ENCODE data around the gene CAMTA1. TPM values are rescaled to one million over a fixed set of nuclear protein-coding genes. Genes with fewer than 3 reads are reported as not detected.
A peak's percentile ranks its signal among the peaks of the same experiment; 100 is the strongest.

CAMTA1 gene
- polyA plus RNA-seq, 2 donors: 61.1 to 75.0 TPM

- H3K9me3 ChIP-seq (ENCODE audit: control insufficient read depth in 2 of 2, insufficient read depth in 1 of 2, low read depth in 1 of 2, low read length in 1 of 2): no peaks in the 10 kb centered on the region
- peaks cover 0 to 2% of the 10 kb centered on the region in 2 donors for H3K4me1 ChIP-seq (ENCODE audit: control insufficient read depth in 2 of 2, insufficient read depth in 2 of 2, low read length in 1 of 2)
- H3K27me3 ChIP-seq (ENCODE audit: control insufficient read depth in 1 of 2, insufficient read depth in 2 of 2, low read length in 2 of 2): no peaks in the 10 kb centered on the region
- WGBS, 2 donors: 82 to 88% methylated on average over 8 of the region's 8 CpGs
- H3K4me3 ChIP-seq (ENCODE audit: low read depth in 1 of 2, low read length in 2 of 2): no peak overlapping the region
- H3K36me3 ChIP-seq (ENCODE audit: control insufficient read depth in 2 of 2, insufficient read depth in 2 of 2, low read length in 1 of 2): no peaks in the 10 kb centered on the region
- H3K27ac ChIP-seq (ENCODE audit: low read depth in 2 of 2, low read length in 1 of 2): no peak overlapping the region
These were observed 476.2 kb downstream of the CAMTA1 start for GRCh38 chr1:7261490-7261889.

DNA sequence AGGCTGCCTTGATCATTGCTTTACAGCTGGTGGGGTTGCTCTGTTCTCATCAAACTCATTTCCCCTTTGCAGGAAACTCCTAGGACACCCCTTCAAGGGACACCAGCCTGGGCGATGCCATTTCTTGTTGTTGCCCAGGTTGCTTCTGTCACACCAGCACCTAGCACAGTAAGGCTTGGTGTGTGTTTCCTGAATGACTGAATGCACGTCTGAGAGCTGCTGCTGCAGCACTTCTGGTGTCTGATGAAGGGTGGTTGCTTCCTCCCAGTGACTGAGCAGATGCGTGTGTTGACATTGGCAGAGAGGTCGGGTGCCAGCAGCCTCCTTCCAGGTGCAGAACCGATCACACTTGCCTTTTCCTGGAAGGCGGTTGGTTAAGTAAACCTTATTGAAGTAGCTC, 477.4 kb downstream of the CAMTA1 start:
- H3K4me3 ChIP-seq (ENCODE audit: low read depth in 1 of 2, low read length in 2 of 2): no peak overlapping the region
- H3K9me3 ChIP-seq (ENCODE audit: control insufficient read depth in 2 of 2, insufficient read depth in 1 of 2, low read depth in 1 of 2, low read length in 1 of 2): no peaks in the 10 kb centered on the region
- H3K27me3 ChIP-seq (ENCODE audit: control insufficient read depth in 1 of 2, insufficient read depth in 2 of 2, low read length in 2 of 2): no peaks in the 10 kb centered on the region
- 31 to 35% methylated on average over 6 of the region's 6 CpGs for WGBS, 2 donors
- no peaks in the 10 kb centered on the region for H3K36me3 ChIP-seq (ENCODE audit: control insufficient read depth in 2 of 2, insufficient read depth in 2 of 2, low read length in 1 of 2)
- no peak overlapping the region for H3K27ac ChIP-seq (ENCODE audit: low read depth in 2 of 2, low read length in 1 of 2)
- H3K4me1 ChIP-seq (ENCODE audit: control insufficient read depth in 2 of 2, insufficient read depth in 2 of 2, low read length in 1 of 2): peaks cover 0 to 2% of the 10 kb centered on the region in 2 donors

- Histone ChIP-seq H3K9me3 (ENCODE audit: control insufficient read depth in 2 of 2, insufficient read depth in 1 of 2, low read depth in 1 of 2, low read length in 1 of 2) (no peaks in the 10 kb centered on the region), H3K4me3 (ENCODE audit: low read depth in 1 of 2, low read length in 2 of 2) (no peak overlapping the region), H3K27ac (ENCODE audit: low read depth in 2 of 2, low read length in 1 of 2) (no peak overlapping the region), H3K4me1 (ENCODE audit: control insufficient read depth in 2 of 2, insufficient read depth in 2 of 2, low read length in 1 of 2) (peaks cover 0 to 2% of the 10 kb centered on the region in 2 donors), H3K36me3 (ENCODE audit: control insufficient read depth in 2 of 2, insufficient read depth in 2 of 2, low read length in 1 of 2) (no peaks in the 10 kb centered on the region), H3K27me3 (ENCODE audit: control insufficient read depth in 1 of 2, insufficient read depth in 2 of 2, low read length in 2 of 2) (no peaks in the 10 kb centered on the region)
- WGBS, 2 donors: 37 to 41% methylated on average over 13 of the region's 13 CpGs
These were observed 478.0 kb downstream of the CAMTA1 start for GRCh38 chr1:7263021-7263960.

GRCh38 chr1:7264101-7264500, 478.8 kb downstream of the CAMTA1 start:
- Histone ChIP-seq H3K27ac (ENCODE audit: low read depth in 2 of 2, low read length in 1 of 2) (no peak overlapping the region), H3K4me1 (ENCODE audit: control insufficient read depth in 2 of 2, insufficient read depth in 2 of 2, low read length in 1 of 2) (peaks cover 0 to 2% of the 10 kb centered on the region in 2 donors), H3K4me3 (ENCODE audit: low read depth in 1 of 2, low read length in 2 of 2) (no peak overlapping the region), H3K27me3 (ENCODE audit: control insufficient read depth in 1 of 2, insufficient read depth in 2 of 2, low read length in 2 of 2) (no peaks in the 10 kb centered on the region), H3K9me3 (ENCODE audit: control insufficient read depth in 2 of 2, insufficient read depth in 1 of 2, low read depth in 1 of 2, low read length in 1 of 2) (peaks cover 0 to 3% of the 10 kb centered on the region in 2 donors), H3K36me3 (ENCODE audit: control insufficient read depth in 2 of 2, insufficient read depth in 2 of 2, low read length in 1 of 2) (no peaks in the 10 kb centered on the region)
- WGBS, 2 donors: 61 to 65% methylated on average over 4 of the region's 4 CpGs

DNA sequence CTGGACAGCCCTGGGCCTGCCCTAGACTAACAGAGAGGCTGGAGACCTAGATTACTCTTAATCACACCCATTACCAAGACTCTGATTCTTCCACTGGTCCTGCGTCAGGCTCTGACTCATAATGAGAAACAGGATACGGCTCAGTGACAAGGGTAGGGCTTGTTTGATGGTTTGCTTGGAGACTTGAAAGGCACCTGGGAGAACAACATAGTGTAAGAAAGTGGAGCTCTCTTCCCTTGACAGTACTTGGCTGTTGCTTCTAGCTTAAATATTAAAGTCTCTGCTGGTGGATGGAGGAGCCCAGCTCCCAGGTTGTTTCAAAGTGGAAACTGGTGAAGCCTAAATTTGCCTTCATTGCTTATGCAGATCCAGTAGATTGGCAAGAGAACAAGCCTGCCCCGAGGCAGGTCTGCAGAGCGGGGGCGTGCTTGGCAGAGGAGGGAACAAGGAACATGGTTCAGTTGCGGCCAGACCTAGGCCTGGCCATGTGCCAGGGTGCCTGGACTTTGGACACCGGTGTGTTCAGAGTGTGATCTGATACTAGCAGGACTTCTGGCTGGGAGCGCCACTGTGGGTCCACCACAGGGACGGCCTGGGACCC, 480.6 kb downstream of the CAMTA1 start:
- Histone ChIP-seq H3K27me3 (ENCODE audit: control insufficient read depth in 1 of 2, insufficient read depth in 2 of 2, low read length in 2 of 2) (no peaks in the 10 kb centered on the region), H3K4me1 (ENCODE audit: control insufficient read depth in 2 of 2, insufficient read depth in 2 of 2, low read length in 1 of 2) (peaks cover 0 to 2% of the 10 kb centered on the region in 2 donors), H3K27ac (ENCODE audit: low read depth in 2 of 2, low read length in 1 of 2) (peak overlapping the region in 1 of 2 donors; percentile 4), H3K36me3 (ENCODE audit: control insufficient read depth in 2 of 2, insufficient read depth in 2 of 2, low read length in 1 of 2) (no peaks in the 10 kb centered on the region), H3K4me3 (ENCODE audit: low read depth in 1 of 2, low read length in 2 of 2) (no peak overlapping the region), H3K9me3 (ENCODE audit: control insufficient read depth in 2 of 2, insufficient read depth in 1 of 2, low read depth in 1 of 2, low read length in 1 of 2) (peaks cover 0 to 3% of the 10 kb centered on the region in 2 donors)
- WGBS, 2 donors: 46 to 48% methylated on average over 9 of the region's 9 CpGs

DNA sequence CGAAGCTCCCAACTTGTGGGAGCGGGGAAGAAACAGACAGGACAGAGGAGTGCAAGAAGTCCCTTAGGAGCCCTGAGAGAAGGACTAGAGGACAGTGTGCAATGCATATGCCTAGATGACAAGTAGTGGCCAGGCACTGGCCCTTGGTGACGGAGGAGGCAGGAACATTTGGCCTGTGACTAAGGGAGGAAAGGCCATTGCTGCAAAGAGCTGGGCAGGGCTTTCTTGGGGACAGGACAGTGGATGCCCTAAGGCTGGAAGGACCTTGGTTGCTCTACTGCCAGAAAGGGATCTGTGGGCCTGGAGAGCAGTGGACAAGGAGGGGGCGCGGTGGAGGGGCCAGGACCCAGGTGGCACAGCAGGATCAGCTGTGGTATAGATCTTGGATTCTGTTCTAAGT, 481.3 kb downstream of the CAMTA1 start:
- peaks cover 0 to 3% of the 10 kb centered on the region in 2 donors for H3K9me3 ChIP-seq (ENCODE audit: control insufficient read depth in 2 of 2, insufficient read depth in 1 of 2, low read depth in 1 of 2, low read length in 1 of 2)
- no peaks in the 10 kb centered on the region for H3K36me3 ChIP-seq (ENCODE audit: control insufficient read depth in 2 of 2, insufficient read depth in 2 of 2, low read length in 1 of 2)
- H3K27me3 ChIP-seq (ENCODE audit: control insufficient read depth in 1 of 2, insufficient read depth in 2 of 2, low read length in 2 of 2): no peaks in the 10 kb centered on the region
- WGBS, 2 donors: 55 to 69% methylated on average over 5 of the region's 5 CpGs
- peaks cover 0 to 2% of the 10 kb centered on the region in 2 donors for H3K4me1 ChIP-seq (ENCODE audit: control insufficient read depth in 2 of 2, insufficient read depth in 2 of 2, low read length in 1 of 2)
- H3K27ac ChIP-seq (ENCODE audit: low read depth in 2 of 2, low read length in 1 of 2): no peak overlapping the region
- no peak overlapping the region for H3K4me3 ChIP-seq (ENCODE audit: low read depth in 1 of 2, low read length in 2 of 2)

GRCh38 chr1:7267493-7267892, 482.2 kb downstream of the CAMTA1 start:
- peaks cover 0 to 2% of the 10 kb centered on the region in 2 donors for H3K4me1 ChIP-seq (ENCODE audit: control insufficient read depth in 2 of 2, insufficient read depth in 2 of 2, low read length in 1 of 2)
- no peak overlapping the region for H3K27ac ChIP-seq (ENCODE audit: low read depth in 2 of 2, low read length in 1 of 2)
- H3K4me3 ChIP-seq (ENCODE audit: low read depth in 1 of 2, low read length in 2 of 2): no peak overlapping the region
- H3K36me3 ChIP-seq (ENCODE audit: control insufficient read depth in 2 of 2, insufficient read depth in 2 of 2, low read length in 1 of 2): no peaks in the 10 kb centered on the region
- peaks cover 0 to 3% of the 10 kb centered on the region in 2 donors for H3K9me3 ChIP-seq (ENCODE audit: control insufficient read depth in 2 of 2, insufficient read depth in 1 of 2, low read depth in 1 of 2, low read length in 1 of 2)
- H3K27me3 ChIP-seq (ENCODE audit: control insufficient read depth in 1 of 2, insufficient read depth in 2 of 2, low read length in 2 of 2): no peaks in the 10 kb centered on the region

GRCh38 chr1:7268983-7269382, 483.7 kb downstream of the CAMTA1 start:
- Histone ChIP-seq H3K27me3 (ENCODE audit: control insufficient read depth in 1 of 2, insufficient read depth in 2 of 2, low read length in 2 of 2) (no peaks in the 10 kb centered on the region), H3K4me1 (ENCODE audit: control insufficient read depth in 2 of 2, insufficient read depth in 2 of 2, low read length in 1 of 2) (peaks cover 0 to 2% of the 10 kb centered on the region in 2 donors), H3K4me3 (ENCODE audit: low read depth in 1 of 2, low read length in 2 of 2) (no peak overlapping the region), H3K36me3 (ENCODE audit: control insufficient read depth in 2 of 2, insufficient read depth in 2 of 2, low read length in 1 of 2) (no peaks in the 10 kb centered on the region), H3K27ac (ENCODE audit: low read depth in 2 of 2, low read length in 1 of 2) (no peak overlapping the region), H3K9me3 (ENCODE audit: control insufficient read depth in 2 of 2, insufficient read depth in 1 of 2, low read depth in 1 of 2, low read length in 1 of 2) (peaks cover 0 to 3% of the 10 kb centered on the region in 2 donors)

GRCh38 chr1:7269525-7269924, 484.3 kb downstream of the CAMTA1 start:
- no peak overlapping the region for H3K27ac ChIP-seq (ENCODE audit: low read depth in 2 of 2, low read length in 1 of 2)
- 88 to 96% methylated on average over 1 of the region's 1 CpG for WGBS, 2 donors
- H3K4me3 ChIP-seq (ENCODE audit: low read depth in 1 of 2, low read length in 2 of 2): no peak overlapping the region
- no peaks in the 10 kb centered on the region for H3K27me3 ChIP-seq (ENCODE audit: control insufficient read depth in 1 of 2, insufficient read depth in 2 of 2, low read length in 2 of 2)
- peaks cover 0 to 3% of the 10 kb centered on the region in 2 donors for H3K9me3 ChIP-seq (ENCODE audit: control insufficient read depth in 2 of 2, insufficient read depth in 1 of 2, low read depth in 1 of 2, low read length in 1 of 2)
- H3K36me3 ChIP-seq (ENCODE audit: control insufficient read depth in 2 of 2, insufficient read depth in 2 of 2, low read length in 1 of 2): no peaks in the 10 kb centered on the region
- H3K4me1 ChIP-seq (ENCODE audit: control insufficient read depth in 2 of 2, insufficient read depth in 2 of 2, low read length in 1 of 2): peaks cover 0 to 2% of the 10 kb centered on the region in 2 donors
